ENCODE measurements around the gene SLC8B1.

DNA sequence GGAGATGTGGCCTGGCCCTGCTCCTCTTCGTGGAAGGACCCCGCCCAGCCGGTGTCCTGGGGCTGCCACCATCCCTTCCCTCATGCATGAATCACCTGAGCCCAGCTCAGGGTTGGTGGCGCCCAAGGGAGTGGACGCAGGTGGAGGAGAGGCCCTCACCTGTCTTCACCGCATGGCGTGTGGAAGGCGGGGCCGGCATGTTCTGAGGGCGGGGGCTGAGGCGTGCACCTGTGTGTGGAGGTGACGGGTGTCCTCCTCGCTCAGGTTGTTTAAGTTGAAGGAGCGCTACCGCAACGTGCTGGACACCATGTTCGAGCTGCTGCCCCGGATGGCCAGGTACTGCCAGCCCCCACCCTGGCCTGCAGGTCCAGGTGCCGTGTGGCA, 47.0 kb downstream of the SLC8B1 start:
- TF ChIP-seq, protein P1, sequence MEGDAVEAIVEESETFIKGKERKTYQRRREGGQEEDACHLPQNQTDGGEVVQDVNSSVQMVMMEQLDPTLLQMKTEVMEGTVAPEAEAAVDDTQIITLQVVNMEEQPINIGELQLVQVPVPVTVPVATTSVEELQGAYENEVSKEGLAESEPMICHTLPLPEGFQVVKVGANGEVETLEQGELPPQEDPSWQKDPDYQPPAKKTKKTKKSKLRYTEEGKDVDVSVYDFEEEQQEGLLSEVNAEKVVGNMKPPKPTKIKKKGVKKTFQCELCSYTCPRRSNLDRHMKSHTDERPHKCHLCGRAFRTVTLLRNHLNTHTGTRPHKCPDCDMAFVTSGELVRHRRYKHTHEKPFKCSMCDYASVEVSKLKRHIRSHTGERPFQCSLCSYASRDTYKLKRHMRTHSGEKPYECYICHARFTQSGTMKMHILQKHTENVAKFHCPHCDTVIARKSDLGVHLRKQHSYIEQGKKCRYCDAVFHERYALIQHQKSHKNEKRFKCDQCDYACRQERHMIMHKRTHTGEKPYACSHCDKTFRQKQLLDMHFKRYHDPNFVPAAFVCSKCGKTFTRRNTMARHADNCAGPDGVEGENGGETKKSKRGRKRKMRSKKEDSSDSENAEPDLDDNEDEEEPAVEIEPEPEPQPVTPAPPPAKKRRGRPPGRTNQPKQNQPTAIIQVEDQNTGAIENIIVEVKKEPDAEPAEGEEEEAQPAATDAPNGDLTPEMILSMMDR (IDR thresholded peaks at IDR 0.05) = no peak
- no peak for TF ChIP-seq POLR2A (IDR thresholded peaks at IDR 0.05)
